GM04504 (cell line): ENCODE measurements around the gene CES4A.
A peak's percentile ranks its signal among the peaks of the same experiment; 100 is the strongest.
"Not testable (repeated sequence)": the region's sequence is repeated elsewhere in the genome, so short reads cannot be mapped to it uniquely, and the experiment has no call there.

Experiments used
- DNase-seq: peaks from one replicate; pipeline ENCODE4 v3.0.0-alpha.2; 2012; ENCODE audit warnings: low read depth

Gene CES4A

GRCh38 chr16:66988197-66988788, at the start of gene CES4A:
Gene CES4A (plus strand): TSS chr16:66988589. CDS start chr16:66988773, 184 bp downstream.
- no peak for DNase-seq

DNA sequence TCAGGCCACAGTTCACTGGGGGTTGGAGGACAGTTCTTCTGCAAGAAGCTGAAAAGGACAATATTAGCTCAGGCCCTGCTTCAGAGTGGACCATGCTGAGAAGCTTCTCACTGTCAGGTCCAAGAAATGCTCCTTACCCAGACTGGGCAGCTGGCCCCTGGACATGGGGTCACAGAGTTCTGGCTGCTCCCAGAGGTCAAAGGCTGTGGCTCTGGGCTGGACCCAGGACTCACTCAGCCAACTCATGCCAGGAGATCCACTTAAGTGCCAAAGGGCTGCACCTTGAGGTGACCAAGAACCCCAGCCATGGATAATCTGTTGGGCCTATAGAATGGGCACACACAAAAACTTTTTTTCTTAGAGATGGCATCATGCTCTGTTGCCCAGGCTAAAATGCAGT, 49.0 kb upstream of the CES4A start:
- no peak for DNase-seq

DNA sequence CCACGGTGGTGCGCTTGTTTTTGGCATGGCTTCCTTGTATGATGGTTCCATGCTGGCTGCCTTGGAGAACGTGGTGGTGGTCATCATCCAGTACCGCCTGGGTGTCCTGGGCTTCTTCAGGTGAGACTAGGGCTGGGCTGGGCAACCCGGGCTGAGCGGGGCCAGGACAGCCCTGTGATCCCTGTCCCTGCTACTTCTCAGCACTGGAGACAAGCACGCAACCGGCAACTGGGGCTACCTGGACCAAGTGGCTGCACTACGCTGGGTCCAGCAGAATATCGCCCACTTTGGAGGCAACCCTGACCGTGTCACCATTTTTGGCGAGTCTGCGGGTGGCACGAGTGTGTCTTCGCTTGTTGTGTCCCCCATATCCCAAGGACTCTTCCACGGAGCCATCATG, 48.2 kb upstream of the CES4A start:
- no peak for DNase-seq

GRCh38 chr16:66942981-66943380, 45.4 kb upstream of the CES4A start:
- DNase-seq: no peak

DNA sequence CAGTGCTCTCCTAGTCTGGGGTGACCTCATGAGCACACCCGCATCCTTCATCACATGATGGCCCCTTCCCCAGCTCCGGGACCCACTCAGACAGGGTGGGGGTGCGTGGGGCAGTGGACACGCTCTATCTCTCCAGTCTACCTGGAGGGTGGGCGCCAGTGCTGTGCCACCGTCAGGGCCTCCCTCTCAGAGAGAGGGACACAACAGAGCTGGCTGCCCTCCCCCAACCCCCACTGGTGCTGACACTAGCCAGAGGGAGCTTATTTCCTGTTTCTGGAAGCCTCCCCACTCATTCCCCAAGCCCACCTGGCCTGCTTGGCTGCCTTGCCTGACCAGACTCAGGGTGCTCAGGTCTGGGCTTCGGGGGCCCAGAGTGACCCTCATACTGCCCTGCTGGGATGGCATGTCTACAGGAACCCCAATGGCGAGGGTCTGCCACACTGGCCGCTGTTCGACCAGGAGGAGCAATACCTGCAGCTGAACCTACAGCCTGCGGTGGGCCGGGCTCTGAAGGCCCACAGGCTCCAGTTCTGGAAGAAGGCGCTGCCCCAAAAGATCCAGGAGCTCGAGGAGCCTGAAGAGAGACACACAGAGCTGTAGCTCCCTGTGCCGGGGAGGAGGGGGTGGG, 44.8 kb upstream of the CES4A start:
- DNase-seq: no peak

DNA sequence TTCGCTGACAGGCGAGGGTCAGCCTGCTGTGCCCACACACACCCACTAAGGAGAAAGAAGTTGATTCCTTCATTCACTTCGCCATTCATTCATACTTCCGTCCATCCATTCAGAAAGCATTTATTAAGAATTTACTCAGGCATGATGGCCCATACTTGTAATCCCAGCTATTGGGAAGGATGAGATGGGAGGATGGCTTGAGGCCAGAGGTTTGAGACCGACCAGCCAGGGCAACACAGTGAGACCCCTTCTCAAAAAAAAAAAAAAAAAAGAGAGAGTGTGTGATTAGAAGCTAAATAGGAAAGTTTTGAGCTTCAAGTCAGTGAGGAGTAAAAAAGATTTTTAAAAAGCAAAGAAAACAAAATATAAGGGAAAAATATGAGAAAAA, 44.3 kb upstream of the CES4A start:
- DNase-seq: no peak

GRCh38 chr16:66944971-66945370, 43.4 kb upstream of the CES4A start:
- DNase-seq: not testable (repeated sequence)

DNA sequence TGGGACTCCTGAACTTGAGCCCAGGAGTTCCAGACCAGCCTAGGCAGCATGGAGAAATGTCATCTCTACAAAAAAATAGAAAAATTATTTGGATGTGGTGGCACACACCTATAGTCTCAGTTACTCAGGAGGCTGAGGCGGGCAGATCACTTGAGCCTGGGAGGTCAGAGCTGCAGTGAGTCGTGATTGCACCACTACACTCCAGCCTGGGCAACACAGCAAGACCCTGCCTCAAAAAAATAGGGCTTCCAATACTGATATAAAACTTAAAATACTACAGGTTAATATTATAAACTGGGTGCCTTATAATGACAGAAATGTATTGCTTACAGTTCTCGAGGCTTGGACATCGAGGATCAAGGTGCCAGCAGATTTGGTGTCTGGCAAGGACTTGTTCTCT, 42.5 kb upstream of the CES4A start:
- DNase-seq: no peak

- no peak for DNase-seq
These were observed 41.8 kb upstream of the CES4A start for GRCh38 chr16:66946541-66946940.

- DNase-seq: no peak
These were observed 41.5 kb upstream of the CES4A start for GRCh38 chr16:66946974-66947301.

- DNase-seq: peak; percentile 65
These were observed 40.9 kb upstream of the CES4A start for GRCh38 chr16:66947302-66948065.

DNA sequence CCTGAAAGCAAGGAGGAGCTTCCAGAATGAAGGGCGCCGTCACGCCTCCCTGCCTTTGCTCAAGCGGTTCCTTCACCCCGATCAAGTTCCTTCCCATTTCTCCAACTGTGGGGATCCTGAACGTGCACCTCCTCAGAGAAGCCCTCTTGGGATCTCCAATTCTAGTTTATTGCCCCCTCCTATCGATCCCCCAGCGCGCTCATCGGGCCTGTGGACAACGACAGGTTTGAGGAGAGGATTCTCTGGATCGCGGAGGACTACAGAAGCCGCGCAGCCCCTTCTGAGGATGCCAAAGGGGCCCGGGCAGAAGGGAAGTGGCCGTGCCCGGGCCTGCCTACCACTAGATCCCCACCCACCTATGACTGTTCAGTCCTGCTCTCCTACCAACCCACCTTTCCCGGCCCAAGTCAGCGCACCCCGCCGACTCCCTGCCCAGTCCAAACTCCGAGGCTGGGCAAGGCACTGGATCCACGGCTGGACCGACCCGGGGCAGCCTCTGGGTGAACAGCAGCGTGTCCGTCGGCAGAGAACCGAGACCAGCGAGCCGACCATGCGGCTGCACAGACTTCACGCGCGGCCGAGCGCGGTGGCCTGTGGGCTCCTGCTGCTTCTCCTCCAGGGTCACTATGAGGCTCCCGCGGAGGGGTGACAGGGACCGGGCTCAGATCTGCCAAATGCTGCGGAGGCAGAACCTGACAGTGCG, 40.1 kb upstream of the CES4A start:
- DNase-seq: no peak

DNA sequence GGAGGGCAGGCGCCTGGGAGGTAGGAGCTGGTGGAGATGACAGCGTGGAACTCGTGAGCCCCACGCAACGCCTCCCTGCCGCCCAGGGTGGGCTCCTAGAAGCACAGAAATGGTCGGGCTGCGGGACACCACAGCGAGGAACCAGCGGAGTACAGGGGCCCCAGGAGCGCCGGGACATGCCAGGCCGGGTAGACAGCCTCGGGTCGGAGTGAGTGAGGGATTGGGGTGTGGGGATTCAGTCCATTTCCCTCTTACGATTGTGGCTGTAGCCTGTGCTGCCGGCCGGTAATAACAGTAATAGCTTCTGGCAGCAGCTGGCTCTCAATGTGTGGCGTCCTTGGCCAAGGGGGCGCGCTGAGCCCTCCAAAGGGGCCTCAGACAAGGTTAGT, 39.6 kb upstream of the CES4A start:
- DNase-seq: no peak

DNA sequence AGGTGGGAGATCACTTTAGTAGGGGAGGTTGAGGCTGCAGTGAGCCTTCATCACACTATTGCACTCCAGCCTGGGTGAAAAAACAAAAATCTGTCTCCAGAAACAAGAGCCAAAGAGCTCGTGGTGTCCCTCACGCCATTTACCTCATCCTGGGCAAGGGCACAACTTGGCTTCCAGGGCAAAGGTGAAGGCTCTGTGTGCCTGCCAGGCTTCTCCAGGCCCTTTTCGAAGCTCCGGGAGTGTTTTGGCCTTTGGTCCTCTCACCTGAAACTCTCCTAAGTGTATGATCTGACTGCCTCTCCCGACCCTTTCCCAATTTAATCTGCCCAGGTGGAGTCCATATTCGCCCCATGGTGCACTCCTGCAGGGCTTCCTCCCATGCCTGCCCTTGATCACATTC, 38.9 kb upstream of the CES4A start:
- DNase-seq: no peak

DNA sequence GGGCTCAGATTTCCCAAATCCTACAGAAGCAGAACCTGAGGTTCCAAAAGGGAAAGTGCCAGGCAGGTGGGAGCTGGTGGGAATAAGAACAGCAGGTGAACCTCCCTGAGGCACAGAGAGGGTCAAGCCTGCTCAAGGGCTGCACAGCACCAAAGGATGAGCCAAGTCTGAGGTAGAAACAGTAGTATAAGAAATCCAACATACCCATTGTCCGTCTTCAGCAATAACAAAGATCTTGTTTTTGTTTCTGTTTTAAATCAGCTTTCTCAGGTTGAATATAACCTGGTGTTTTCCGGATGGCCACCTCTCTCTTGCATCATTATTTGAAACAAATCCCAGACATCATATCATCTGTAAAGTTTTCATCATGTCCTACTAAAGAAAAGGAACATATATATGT, 38.0 kb upstream of the CES4A start:
- no peak for DNase-seq

DNA sequence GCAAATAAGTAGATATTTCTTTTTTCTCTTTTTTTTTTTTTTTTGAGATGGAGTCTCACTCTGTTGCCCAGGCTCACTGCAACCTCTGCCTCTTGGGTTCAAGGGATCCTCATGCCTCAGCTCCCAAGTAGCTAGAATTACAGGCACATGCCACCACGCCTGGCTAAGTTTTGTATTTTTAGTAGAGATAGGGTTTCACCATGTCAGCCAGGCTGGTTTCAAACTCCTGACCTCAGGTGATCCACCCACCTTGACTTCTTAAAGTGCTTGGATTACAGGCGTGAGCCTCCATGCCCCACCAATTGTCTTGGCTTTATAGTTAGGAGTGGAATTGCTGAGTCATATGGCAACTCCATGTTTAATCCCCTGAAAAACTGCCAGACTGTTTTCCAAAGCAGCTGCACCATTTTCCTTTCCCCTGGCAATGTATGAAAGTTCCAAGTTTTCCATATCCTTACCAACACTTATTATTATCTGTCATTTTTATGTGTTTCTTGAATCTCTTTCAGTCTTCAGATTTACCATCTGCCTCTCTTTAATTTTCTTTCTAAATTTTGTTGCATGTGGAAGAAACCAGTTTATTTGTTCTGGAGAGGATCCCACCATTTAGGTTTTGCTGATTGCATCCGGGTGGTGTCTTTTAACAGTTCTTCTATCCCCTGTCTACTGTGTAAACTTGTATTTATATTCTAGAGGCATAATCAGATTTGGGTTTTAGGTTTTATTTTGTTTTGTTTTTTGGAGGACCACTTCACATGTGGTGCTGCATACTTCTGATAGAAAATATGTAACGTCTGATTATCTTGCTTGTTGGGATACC, 37.2 kb upstream of the CES4A start:
- no peak for DNase-seq

DNA sequence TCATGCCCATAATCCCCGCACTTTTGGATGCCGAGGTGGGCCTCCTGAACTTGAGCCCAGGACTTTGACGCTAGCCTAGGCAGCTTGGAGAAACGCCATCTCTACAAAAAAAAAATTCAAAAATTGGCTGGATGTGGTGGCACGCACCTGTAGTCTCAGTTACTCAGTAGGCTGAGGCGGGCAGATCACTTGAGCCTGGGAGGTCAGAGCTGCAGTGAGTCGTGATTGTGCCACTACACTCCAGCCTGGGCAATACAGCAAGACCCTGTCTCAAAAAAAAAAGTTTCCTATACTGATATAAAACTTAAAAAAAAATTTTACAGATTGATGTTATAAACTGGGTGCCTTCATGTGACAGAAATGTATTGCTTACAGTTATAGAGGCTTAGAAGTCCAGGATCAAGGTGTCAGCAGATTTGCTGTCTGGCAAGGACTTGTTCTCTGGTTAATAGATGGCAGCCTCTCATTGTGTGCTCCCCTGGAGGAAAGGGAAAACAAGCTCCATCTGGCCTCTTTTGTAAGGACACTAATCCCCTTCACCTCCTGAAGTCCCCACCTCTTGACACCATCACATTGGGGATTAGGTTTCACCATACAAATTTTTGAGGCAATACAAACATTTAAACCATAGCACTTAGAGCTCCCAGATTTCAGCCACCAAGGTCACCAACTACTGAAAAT, 35.8 kb upstream of the CES4A start:
- DNase-seq: no peak

DNA sequence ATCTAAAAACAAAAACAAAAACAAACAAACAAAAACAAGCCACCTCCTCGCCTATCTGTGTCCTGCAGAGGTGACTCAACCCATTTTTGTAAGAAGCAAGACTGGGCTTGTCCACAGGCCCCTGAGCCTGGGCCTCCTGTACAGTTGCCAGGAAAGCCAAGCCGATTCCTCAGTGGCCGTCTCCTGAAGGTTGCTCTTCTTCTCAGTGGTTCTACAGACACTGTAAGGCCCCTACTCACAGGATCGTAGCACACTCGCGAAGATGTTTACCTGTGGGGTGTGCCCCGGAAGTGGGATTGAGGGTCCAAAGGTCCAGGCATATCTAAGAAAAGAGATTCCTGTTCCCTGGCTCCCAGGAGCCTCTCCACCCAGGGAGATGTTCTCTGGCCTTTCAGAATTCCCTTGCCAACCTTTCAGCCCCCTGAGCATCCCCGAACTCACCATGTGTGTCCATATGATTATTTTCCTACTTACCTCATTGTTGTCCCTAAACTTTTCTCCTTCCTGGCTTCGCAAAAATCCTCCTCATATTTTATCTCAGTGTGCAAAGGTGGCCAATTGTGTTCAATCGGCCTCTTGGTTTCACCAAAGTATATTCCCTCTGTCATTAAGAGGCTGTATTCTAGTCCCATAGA, 34.8 kb upstream of the CES4A start:
- no peak for DNase-seq

- DNase-seq: peak; percentile 44
These were observed 34.2 kb upstream of the CES4A start for GRCh38 chr16:66954097-66954659.

- DNase-seq: not testable (repeated sequence)
These were observed 32.8 kb upstream of the CES4A start for GRCh38 chr16:66955363-66956153.
